A549 (cell line): ENCODE data around the gene CNOT10. TPM values are rescaled to one million over a fixed set of nuclear protein-coding genes. Genes with fewer than 3 reads are reported as not detected.

ENCODE experiments used
- ATAC-seq, 2 experiments: fragments of 200-7000 bp in 1 of 2; fragments of >200 bp in 1 of 2; cut with Nextera tagmentation in 1 of 2; cut with Tn5 transposase in 1 of 2; 3 replicates each; pipeline versions ENCODE4 v1.8.0 to v1.9.1; 2018 to 2020; ENCODE audit warnings: mild to moderate bottlenecking in 1 of 2, moderate library complexity in 1 of 2
- CTCF ChIA-PET: fragments of 300-600 bp; sonication (Branson Sonifier 250); formaldehyde crosslinking; extraction: SDS; loops from one replicate; lab custom pipeline; 2021; ENCODE audit warnings: antibody characterized with exemption, inconsistent platforms; lab: Yijun Ruan, JAX
- POLR2A ChIA-PET: fragments of 350-600 bp; formaldehyde crosslinking; extraction: SDS; loops from one replicate; lab custom pipeline; 2021; ENCODE audit warnings: antibody characterized with exemption, inconsistent platforms; lab: Yijun Ruan, JAX
- DNase-seq, 2 experiments: peaks; one replicate each; pipeline versions ENCODE4 v3.0.0 to v3.0.0-alpha.2; 2011 to 2016; ENCODE audit warnings: low read depth in 1 of 2, low spot score in 1 of 2
- FAIRE-seq: peaks from 2 replicates; lab custom pipeline; 2011; peaks lifted over from hg19 to GRCh38; lab: Jason Lieb, UNC
- H3K27ac ChIP-seq, 2 experiments: fragments of >200 bp; sonication (Bioruptor Twin); formaldehyde crosslinking; 3 replicates each; pipeline ENCODE4 v1.5.1; 2016 to 2017
- H3K4me1 ChIP-seq: fragments of >200 bp; sonication (Bioruptor Twin); formaldehyde crosslinking; 3 replicates; pipeline ENCODE4 v1.6.1; 2016
- H3K4me2 ChIP-seq: fragments of >200 bp; sonication (Bioruptor Twin); formaldehyde crosslinking; 3 replicates; pipeline ENCODE4 v1.6.1; 2016
- H3K4me3 ChIP-seq: fragments of >200 bp; sonication (Bioruptor Twin); formaldehyde crosslinking; 3 replicates; pipeline ENCODE4 v1.5.1; 2016
- H3K9me3 ChIP-seq: fragments of >200 bp; sonication (Bioruptor Twin); formaldehyde crosslinking; 3 replicates; pipeline ENCODE4 v1.6.1; 2016
- BHLHE40 ChIP-seq: IDR thresholded peaks from 2 replicates; pipeline ENCODE4 v1.6.1; 2012; ENCODE audit warnings: low read depth, low read length, inconsistent platforms
- CHD2 ChIP-seq: fragments of 150-350 bp; IDR thresholded peaks from 2 replicates; pipeline ENCODE4 v1.6.1; 2014; ENCODE audit warnings: low read length; ENCODE audit not compliant: partially characterized antibody
- EHMT2 ChIP-seq: fragments of 200-600 bp; sonication (generic); IDR thresholded peaks from 2 replicates; pipeline ENCODE4 v1.6.1; 2016; ENCODE audit warnings: antibody characterized with exemption, low read depth, mild to moderate bottlenecking, moderate library complexity
- FOXS1 ChIP-seq: fragments of 250-450 bp; sonication (Bioruptor Pico); IDR thresholded peaks from 2 replicates; pipeline ENCODE4 v1.5.0; 2020; ENCODE audit warnings: mild to moderate bottlenecking, moderate library complexity
- GATA3 ChIP-seq: IDR thresholded peaks from 2 replicates; pipeline ENCODE4 v1.6.1; 2012; ENCODE audit warnings: borderline replicate concordance
- JUN ChIP-seq, 2 experiments: fragments of >200 bp; sonication (Bioruptor Twin); formaldehyde crosslinking; IDR thresholded peaks; 2 replicates in 1 of 2; 3 replicates in 1 of 2; pipeline ENCODE4 v1.6.1; 2016 to 2017
- MAFK ChIP-seq: fragments of 450-650 bp; IDR thresholded peaks from 2 replicates; pipeline ENCODE4 v1.6.1; 2014; ENCODE audit not compliant: partially characterized antibody
- NR3C1 ChIP-seq: fragments of >200 bp; sonication (Bioruptor Twin); formaldehyde crosslinking; IDR thresholded peaks from 3 replicates; pipeline ENCODE4 v1.6.1; 2017
- PHF8 ChIP-seq: fragments of 200-600 bp; sonication (generic); IDR thresholded peaks from 2 replicates; pipeline ENCODE4 v1.6.1; 2016; ENCODE audit warnings: low read depth, mild to moderate bottlenecking, antibody characterized with exemption, moderate library complexity, borderline replicate concordance
- RCOR1 ChIP-seq: fragments of 150-350 bp; IDR thresholded peaks from 2 replicates; pipeline ENCODE4 v1.6.1; 2014; ENCODE audit warnings: antibody characterized with exemption, low read length, low read depth
- RNF2 ChIP-seq: fragments of 200-600 bp; sonication (generic); IDR thresholded peaks from 2 replicates; pipeline ENCODE4 v1.6.1; 2016; ENCODE audit warnings: low read depth, mild to moderate bottlenecking, antibody characterized with exemption, moderate library complexity, borderline replicate concordance
- SMC3 ChIP-seq: fragments of >200 bp; sonication (Bioruptor Twin); formaldehyde crosslinking; IDR thresholded peaks from 3 replicates; pipeline ENCODE4 v1.6.1; 2018; ENCODE audit warnings: inconsistent platforms
- SREBF2 ChIP-seq: fragments of 450-650 bp; IDR thresholded peaks from 2 replicates; pipeline ENCODE4 v1.6.1; 2014; ENCODE audit warnings: mild to moderate bottlenecking, moderate library complexity
- ZC3H11A ChIP-seq: fragments of 450-650 bp; IDR thresholded peaks from 2 replicates; pipeline ENCODE4 v1.6.1; 2014; ENCODE audit warnings: antibody characterized with exemption, mild to moderate bottlenecking
- ZNF302 ChIP-seq: fragments of 250-450 bp; sonication (Bioruptor Pico); IDR thresholded peaks from 2 replicates; pipeline ENCODE4 v1.9.0; 2021; ENCODE audit warnings: inconsistent platforms, mild to moderate bottlenecking, moderate library complexity
- WGBS: methylation state at CpG from one replicate; pipeline ENCODE4 v1.1.6; 2017; ENCODE audit errors: missing lambda C conversion rate; 5-methylcytosine and 5-hydroxymethylcytosine counted together
- polyA plus RNA-seq, 4 experiments: library from polyadenylated mRNA; depleted of rRNA in 3 of 4; stranded (reverse); fragments of >200 nt; fragmentation: RNase III in 1 of 4; extraction: RNeasy Plus Mini Kit Qiagen cat#74134 plus additional on column Dnase treatment in 1 of 4; gene quantifications; 2 replicates in 3 of 4; 3 replicates in 1 of 4; pipeline ENCODE4 v1.2.3, GENCODE V29; 2011 to 2017
- TF ChIP-seq, protein P1 (sequence below): IDR thresholded peaks from 2 replicates; pipeline ENCODE4 v1.6.1; 2012
- TF ChIP-seq, protein P2 (sequence below): IDR thresholded peaks from 2 replicates; pipeline ENCODE4 v1.6.1; 2012; ENCODE audit warnings: low read depth, borderline replicate concordance
- TF ChIP-seq, protein P3 (sequence below): fragments of >200 bp; sonication (Bioruptor Twin); formaldehyde crosslinking; IDR thresholded peaks from 2 replicates; pipeline ENCODE4 v1.6.1; 2016
- TF ChIP-seq, protein P4 (sequence below): fragments of 250-450 bp; sonication (Bioruptor Pico); IDR thresholded peaks from 2 replicates; pipeline ENCODE4 v1.5.0; 2021; ENCODE audit warnings: mild to moderate bottlenecking, moderate library complexity, borderline replicate concordance
- TF ChIP-seq, protein P5 (sequence below): fragments of >200 bp; sonication (Bioruptor Twin); formaldehyde crosslinking; IDR thresholded peaks from 3 replicates; pipeline ENCODE4 v1.5.1; 2016

The CNOT10 gene
- polyA plus RNA-seq, 2 of the 4 experiments (the other 2 are of a cell fraction), result 23.6 to 43.2 TPM

DNA sequence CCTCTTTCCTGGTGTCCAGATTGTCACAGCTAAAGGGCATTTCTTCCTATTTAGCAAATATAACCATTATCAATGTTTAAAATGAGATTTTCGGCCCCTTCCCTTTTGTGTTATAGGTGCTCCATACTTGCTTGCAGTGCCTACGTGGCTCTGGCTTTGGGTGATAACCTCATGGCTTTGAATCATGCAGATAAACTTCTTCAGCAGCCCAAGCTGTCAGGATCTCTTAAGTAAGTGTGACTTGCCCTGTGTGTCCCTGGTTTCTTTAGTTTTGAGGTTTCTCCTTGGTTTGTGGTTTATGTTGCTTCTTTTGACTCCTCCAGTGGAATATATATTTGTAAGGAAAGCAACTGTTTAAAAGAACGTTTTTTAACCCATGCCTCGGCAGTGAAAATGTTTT is 74.4 kb downstream of the CNOT10 start:
- no peak for ATAC-seq
- no peak for FAIRE-seq
- Histone ChIP-seq H3K27ac (no peak overlapping the region), H3K4me1 (no peaks in the 10 kb centered on the region), H3K4me2 (no peak overlapping the region), H3K9me3 (no peaks in the 10 kb centered on the region), H3K4me3 (no peak overlapping the region)
- CTCF ChIA-PET, result interaction anchor here (0.6 to 1.2 kb wide), 2 partner anchors 22 to 200 kb away, joined by 3 to 4 read pairs; no protein-coding TSS in a partner anchor
- POLR2A ChIA-PET, result no interaction called here
- 80% methylated on average over 4 of the region's 4 CpGs for WGBS
- no peak for TF ChIP-seq PHF8
- TF ChIP-seq RNF2, result no peak
- no peak for TF ChIP-seq NR3C1
- TF ChIP-seq, protein P1, sequence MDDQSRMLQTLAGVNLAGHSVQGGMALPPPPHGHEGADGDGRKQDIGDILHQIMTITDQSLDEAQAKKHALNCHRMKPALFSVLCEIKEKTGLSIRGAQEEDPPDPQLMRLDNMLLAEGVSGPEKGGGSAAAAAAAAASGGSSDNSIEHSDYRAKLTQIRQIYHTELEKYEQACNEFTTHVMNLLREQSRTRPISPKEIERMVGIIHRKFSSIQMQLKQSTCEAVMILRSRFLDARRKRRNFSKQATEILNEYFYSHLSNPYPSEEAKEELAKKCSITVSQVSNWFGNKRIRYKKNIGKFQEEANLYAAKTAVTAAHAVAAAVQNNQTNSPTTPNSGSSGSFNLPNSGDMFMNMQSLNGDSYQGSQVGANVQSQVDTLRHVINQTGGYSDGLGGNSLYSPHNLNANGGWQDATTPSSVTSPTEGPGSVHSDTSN, result no peak
- TF ChIP-seq JUN (IDR thresholded peaks at IDR 0.05), result no peak
- DNase-seq, result no peak

DNA sequence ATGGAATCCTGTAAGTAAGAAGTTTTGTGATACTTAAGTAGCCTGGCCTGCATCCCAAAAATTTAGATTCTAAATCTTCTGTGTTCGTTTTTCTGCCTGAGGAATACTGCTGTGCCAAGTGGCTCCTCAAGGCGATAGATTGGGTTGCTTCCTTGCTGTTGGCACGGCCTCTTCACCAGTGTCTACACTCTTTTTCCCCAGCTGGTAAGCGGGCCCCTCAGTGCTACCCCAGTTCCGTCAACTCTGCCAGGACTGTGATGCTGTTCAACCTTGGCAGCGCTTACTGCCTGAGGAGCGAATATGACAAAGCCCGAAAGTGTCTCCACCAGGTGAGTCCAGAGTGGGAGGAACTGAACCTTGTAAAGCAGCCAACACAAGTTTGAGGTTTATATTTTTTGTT is 79.5 kb downstream of the CNOT10 start:
- ATAC-seq (no peak), FAIRE-seq (no peak), DNase-seq (no peak)
- Histone ChIP-seq H3K4me1 (no peaks in the 10 kb centered on the region), H3K9me3 (no peaks in the 10 kb centered on the region), H3K27ac (no peak overlapping the region), H3K4me2 (no peak overlapping the region), H3K4me3 (no peak overlapping the region)
- ChIA-PET POLR2A (no interaction called here), CTCF (interaction anchor here (1.4 kb wide), 1 partner anchor 17 kb away, joined by 6 read pairs; no protein-coding TSS in a partner anchor)
- TF ChIP-seq JUN (IDR thresholded peaks at IDR 0.05) (no peak), SMC3 (no peak), SREBF2 (no peak), ZNF302 (CRISPR knock-in tag) (no peak), MAFK (no peak), ZC3H11A (no peak), CHD2 (no peak), GATA3 (no peak), FOXS1 (CRISPR knock-in tag) (no peak), BHLHE40 (no peak), EHMT2 (no peak), RCOR1 (no peak)
- TF ChIP-seq, protein P2, sequence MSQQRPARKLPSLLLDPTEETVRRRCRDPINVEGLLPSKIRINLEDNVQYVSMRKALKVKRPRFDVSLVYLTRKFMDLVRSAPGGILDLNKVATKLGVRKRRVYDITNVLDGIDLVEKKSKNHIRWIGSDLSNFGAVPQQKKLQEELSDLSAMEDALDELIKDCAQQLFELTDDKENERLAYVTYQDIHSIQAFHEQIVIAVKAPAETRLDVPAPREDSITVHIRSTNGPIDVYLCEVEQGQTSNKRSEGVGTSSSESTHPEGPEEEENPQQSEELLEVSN, result no peak
- TF ChIP-seq, protein P3, sequence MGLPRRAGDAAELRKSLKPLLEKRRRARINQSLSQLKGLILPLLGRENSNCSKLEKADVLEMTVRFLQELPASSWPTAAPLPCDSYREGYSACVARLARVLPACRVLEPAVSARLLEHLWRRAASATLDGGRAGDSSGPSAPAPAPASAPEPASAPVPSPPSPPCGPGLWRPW, result no peak
- TF ChIP-seq, protein P4, sequence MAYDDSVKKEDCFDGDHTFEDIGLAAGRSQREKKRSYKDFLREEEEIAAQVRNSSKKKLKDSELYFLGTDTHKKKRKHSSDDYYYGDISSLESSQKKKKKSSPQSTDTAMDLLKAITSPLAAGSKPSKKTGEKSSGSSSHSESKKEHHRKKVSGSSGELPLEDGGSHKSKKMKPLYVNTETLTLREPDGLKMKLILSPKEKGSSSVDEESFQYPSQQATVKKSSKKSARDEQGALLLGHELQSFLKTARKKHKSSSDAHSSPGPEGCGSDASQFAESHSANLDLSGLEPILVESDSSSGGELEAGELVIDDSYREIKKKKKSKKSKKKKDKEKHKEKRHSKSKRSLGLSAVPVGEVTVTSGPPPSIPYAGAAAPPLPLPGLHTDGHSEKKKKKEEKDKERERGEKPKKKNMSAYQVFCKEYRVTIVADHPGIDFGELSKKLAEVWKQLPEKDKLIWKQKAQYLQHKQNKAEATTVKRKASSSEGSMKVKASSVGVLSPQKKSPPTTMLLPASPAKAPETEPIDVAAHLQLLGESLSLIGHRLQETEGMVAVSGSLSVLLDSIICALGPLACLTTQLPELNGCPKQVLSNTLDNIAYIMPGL (CRISPR knock-in tag), result no peak
- TF ChIP-seq, protein P5, sequence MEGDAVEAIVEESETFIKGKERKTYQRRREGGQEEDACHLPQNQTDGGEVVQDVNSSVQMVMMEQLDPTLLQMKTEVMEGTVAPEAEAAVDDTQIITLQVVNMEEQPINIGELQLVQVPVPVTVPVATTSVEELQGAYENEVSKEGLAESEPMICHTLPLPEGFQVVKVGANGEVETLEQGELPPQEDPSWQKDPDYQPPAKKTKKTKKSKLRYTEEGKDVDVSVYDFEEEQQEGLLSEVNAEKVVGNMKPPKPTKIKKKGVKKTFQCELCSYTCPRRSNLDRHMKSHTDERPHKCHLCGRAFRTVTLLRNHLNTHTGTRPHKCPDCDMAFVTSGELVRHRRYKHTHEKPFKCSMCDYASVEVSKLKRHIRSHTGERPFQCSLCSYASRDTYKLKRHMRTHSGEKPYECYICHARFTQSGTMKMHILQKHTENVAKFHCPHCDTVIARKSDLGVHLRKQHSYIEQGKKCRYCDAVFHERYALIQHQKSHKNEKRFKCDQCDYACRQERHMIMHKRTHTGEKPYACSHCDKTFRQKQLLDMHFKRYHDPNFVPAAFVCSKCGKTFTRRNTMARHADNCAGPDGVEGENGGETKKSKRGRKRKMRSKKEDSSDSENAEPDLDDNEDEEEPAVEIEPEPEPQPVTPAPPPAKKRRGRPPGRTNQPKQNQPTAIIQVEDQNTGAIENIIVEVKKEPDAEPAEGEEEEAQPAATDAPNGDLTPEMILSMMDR, result no peak
- 91% methylated on average over 8 of the region's 8 CpGs for WGBS
